ENCODE data around the gene DSCAML1.

DNA sequence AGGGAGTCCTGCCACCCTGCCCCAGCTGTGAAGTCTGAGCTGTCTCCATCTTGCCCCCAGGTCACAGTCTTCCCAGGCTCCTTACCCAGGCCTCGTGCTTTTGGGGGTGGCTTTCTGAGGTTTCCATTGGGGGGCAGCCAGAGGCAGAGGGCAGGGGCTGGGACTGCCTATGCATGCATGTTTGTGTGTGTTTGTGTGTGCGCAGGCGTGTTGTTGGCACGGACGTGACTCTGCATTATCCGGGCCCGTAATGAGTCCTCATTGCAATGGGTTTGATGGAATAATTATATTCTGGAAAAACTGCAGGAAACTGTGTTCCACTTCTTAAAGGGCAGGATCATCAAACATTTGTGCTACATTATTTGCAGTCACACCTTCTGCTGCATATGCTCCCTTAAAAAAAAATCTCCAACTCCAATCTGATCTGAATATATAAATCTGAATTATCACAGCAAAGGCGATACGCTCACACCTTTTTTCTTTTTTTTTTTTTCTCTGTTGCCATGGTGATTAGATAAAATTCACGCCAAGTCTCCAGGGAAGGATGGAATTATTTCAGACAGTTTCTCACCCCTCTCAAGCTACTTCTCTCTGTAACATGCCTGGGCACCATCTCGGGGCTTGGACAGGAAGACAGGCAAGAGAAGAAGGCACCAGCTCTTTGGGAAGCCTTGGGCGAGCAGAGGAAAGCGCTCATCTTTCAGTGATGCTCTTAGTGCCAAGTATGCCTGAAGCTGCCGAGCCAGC is 45.9 kb downstream of the DSCAML1 start:
- no peak for TF ChIP-seq SP1 (IDR thresholded peaks at IDR 0.05)
- TF ChIP-seq ARNT (IDR thresholded peaks at IDR 0.05), result no peak
- no peak for TF ChIP-seq FOXM1 (IDR thresholded peaks at IDR 0.05; ENCODE audit: borderline replicate concordance)
- TF ChIP-seq ZNF384 (IDR thresholded peaks at IDR 0.05), result no peak
- no peak for TF ChIP-seq FOXA1 (IDR thresholded peaks at IDR 0.05)
- no peak for TF ChIP-seq FOXK2 (IDR thresholded peaks at IDR 0.05)
- TF ChIP-seq SUZ12 (IDR thresholded peaks at IDR 0.05), result no peak
- no peak for TF ChIP-seq BHLHE40 (IDR thresholded peaks at IDR 0.05; ENCODE audit: borderline replicate concordance)
- TF ChIP-seq LEF1 (IDR thresholded peaks at IDR 0.05; ENCODE audit: borderline replicate concordance), result no peak
- TF ChIP-seq TARDBP (IDR thresholded peaks at IDR 0.05), result no peak
- TF ChIP-seq, protein P1, sequence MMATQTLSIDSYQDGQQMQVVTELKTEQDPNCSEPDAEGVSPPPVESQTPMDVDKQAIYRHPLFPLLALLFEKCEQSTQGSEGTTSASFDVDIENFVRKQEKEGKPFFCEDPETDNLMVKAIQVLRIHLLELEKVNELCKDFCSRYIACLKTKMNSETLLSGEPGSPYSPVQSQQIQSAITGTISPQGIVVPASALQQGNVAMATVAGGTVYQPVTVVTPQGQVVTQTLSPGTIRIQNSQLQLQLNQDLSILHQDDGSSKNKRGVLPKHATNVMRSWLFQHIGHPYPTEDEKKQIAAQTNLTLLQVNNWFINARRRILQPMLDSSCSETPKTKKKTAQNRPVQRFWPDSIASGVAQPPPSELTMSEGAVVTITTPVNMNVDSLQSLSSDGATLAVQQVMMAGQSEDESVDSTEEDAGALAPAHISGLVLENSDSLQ (IDR thresholded peaks at IDR 0.05), result no peak
- no peak for TF ChIP-seq CTBP1 (IDR thresholded peaks at IDR 0.05; ENCODE audit: borderline replicate concordance)
- TF ChIP-seq L3MBTL2 (conservative IDR thresholded peaks at IDR 0.05), result no peak
